ENCODE measurements around the gene FUT8. TPM values are rescaled to one million over a fixed set of nuclear protein-coding genes. Genes with fewer than 3 reads are reported as not detected.

Gene FUT8
- polyA plus RNA-seq, 1 of the 3 experiments (the other 2 are of a cell fraction), result 31.7 TPM

- H3K9me3 ChIP-seq, result no peaks in the 10 kb centered on the region
- H4K20me1 ChIP-seq (ENCODE audit: insufficient read depth), result no peaks in the 10 kb centered on the region; the same call in 1 of the 2 replicates
- ChIA-PET POLR2A (no interaction called here), CTCF (no interaction called here)
- H3K9me2 ChIP-seq, result no peaks in the 10 kb centered on the region
- no peak overlapping the region for H3K4me3 ChIP-seq (ENCODE audit: low read depth in 2 of 2, low read length in 1 of 2)
- no peak overlapping the region for H3K9ac ChIP-seq
- no peaks in the 10 kb centered on the region for H3K27me3 ChIP-seq (ENCODE audit: insufficient read depth)
- peaks cover 9 to 30% of the 10 kb centered on the region in 2 experiments for H3K36me3 ChIP-seq (replicated peaks in 1 of 2; ENCODE audit: control insufficient read depth in 1 of 2, insufficient read depth in 2 of 2, low read length in 1 of 2)
- 18% methylated on average over 3 of the region's 3 CpGs for WGBS (ENCODE audit: low lambda C conversion rate)
- H3K27ac ChIP-seq (ENCODE audit: low read depth in 2 of 2, low read length in 1 of 2), result peak overlapping the region; percentile 43 to 59
- DNase-seq, result no peak
- peaks cover 3 to 4% of the 10 kb centered on the region in 2 experiments; a peak in 2 of 4 replicates for H3K4me1 ChIP-seq (ENCODE audit: control insufficient read depth in 1 of 2, insufficient read depth in 2 of 2, low read depth in 1 of 2, low read length in 1 of 2)
- no peak overlapping the region; the same call in 1 of the 2 replicates for H3K4me2 ChIP-seq
- peaks cover 46% of the 10 kb centered on the region for H3K79me2 ChIP-seq (ENCODE audit: insufficient read depth)
- H2AFZ ChIP-seq (ENCODE audit: low read depth), result no peak overlapping the region
- H3F3A ChIP-seq (replicated peaks; ENCODE audit: insufficient read depth), result peaks cover 20% of the 10 kb centered on the region
- TF ChIP-seq MEF2A (IDR thresholded peaks at IDR 0.05; ENCODE audit: borderline replicate concordance, low read depth) (no peak), JUND (IDR thresholded peaks at IDR 0.05) (peak; percentile 29; the same call in 1 of the 2 replicates), USF2 (IDR thresholded peaks at IDR 0.05; ENCODE audit: borderline replicate concordance, low read depth, low read length) (no peak), SIN3A (IDR thresholded peaks at IDR 0.05; ENCODE audit: borderline replicate concordance, low read depth, low read length) (no peak), REST (IDR thresholded peaks at IDR 0.05; ENCODE audit: low read depth, low read length) (no peak), RXRA (IDR thresholded peaks at IDR 0.05; ENCODE audit: borderline replicate concordance, low read depth) (no peak), EZH2phosphoT487 (IDR thresholded peaks at IDR 0.05; ENCODE audit: borderline replicate concordance, low read depth) (no peak), PBX3 (IDR thresholded peaks at IDR 0.05) (0 out of 2 replicates have a peak, but pooled peaks have one; percentile 3), RAD21 (IDR thresholded peaks at IDR 0.05; ENCODE audit: low read length) (no peak), POLR2AphosphoS5 (IDR thresholded peaks at IDR 0.05; ENCODE audit: low read depth, low read length) (no peak), CTCF (IDR thresholded peaks at IDR 0.05) (peak; percentile 7; the same call in 1 of the 2 replicates), MXI1 (IDR thresholded peaks at IDR 0.05; ENCODE audit: low read depth, low read length) (no peak), NFIC (IDR thresholded peaks at IDR 0.05; ENCODE audit: borderline replicate concordance) (no peak), CHD2 (IDR thresholded peaks at IDR 0.05; ENCODE audit: low read length, partially characterized antibody) (no peak), ELF1 (IDR thresholded peaks at IDR 0.05) (no peak), GATA2 (CRISPR knock-in tag; IDR thresholded peaks at IDR 0.05) (no peak), NRF1 (IDR thresholded peaks at IDR 0.05; ENCODE audit: low read depth, low read length) (no peak), FOXJ3 (CRISPR knock-in tag; IDR thresholded peaks at IDR 0.05) (no peak), IRF3 (IDR thresholded peaks at IDR 0.05; ENCODE audit: low read depth, low read length) (no peak), RFX5 (IDR thresholded peaks at IDR 0.05; ENCODE audit: low read length) (no peak), GABPA (IDR thresholded peaks at IDR 0.05; ENCODE audit: low read depth) (no peak), YY1 (IDR thresholded peaks at IDR 0.05; ENCODE audit: low read depth) (no peak)
- TF ChIP-seq, protein P1, sequence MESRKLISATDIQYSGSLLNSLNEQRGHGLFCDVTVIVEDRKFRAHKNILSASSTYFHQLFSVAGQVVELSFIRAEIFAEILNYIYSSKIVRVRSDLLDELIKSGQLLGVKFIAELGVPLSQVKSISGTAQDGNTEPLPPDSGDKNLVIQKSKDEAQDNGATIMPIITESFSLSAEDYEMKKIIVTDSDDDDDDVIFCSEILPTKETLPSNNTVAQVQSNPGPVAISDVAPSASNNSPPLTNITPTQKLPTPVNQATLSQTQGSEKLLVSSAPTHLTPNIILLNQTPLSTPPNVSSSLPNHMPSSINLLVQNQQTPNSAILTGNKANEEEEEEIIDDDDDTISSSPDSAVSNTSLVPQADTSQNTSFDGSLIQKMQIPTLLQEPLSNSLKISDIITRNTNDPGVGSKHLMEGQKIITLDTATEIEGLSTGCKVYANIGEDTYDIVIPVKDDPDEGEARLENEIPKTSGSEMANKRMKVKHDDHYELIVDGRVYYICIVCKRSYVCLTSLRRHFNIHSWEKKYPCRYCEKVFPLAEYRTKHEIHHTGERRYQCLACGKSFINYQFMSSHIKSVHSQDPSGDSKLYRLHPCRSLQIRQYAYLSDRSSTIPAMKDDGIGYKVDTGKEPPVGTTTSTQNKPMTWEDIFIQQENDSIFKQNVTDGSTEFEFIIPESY (IDR thresholded peaks at IDR 0.05; ENCODE audit: borderline replicate concordance, low read depth), result no peak
- TF ChIP-seq, protein P2, sequence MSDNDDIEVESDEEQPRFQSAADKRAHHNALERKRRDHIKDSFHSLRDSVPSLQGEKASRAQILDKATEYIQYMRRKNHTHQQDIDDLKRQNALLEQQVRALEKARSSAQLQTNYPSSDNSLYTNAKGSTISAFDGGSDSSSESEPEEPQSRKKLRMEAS (IDR thresholded peaks at IDR 0.05; ENCODE audit: low read depth), result no peak
These were observed 49.9 kb downstream of the FUT8 start for GRCh38 chr14:65462411-65462810.
